ENCODE results near the gene GOLT1A. TPM values are rescaled to one million over a fixed set of nuclear protein-coding genes. Genes with fewer than 3 reads are reported as not detected.

The GOLT1A gene
- total RNA-seq, 1 experiment from 2014 or later = 0.49 TPM

- no peaks in the 10 kb centered on the region for H3K36me3 ChIP-seq (ENCODE audit: control insufficient read depth, insufficient read depth, low read length)
- H3K27ac ChIP-seq (ENCODE audit: low read length) = no peak overlapping the region
- in situ Hi-C loops (cut with HindIII; ENCODE audit: low pct_unique_long_range_greater_than_20kb, low sequenced_read_pairs) (no loop called here), intact Hi-C loops (cut with micrococcal nuclease; ENCODE audit: unreplicated experiment) (no loop called here)
- no peak overlapping the region for H3K4me3 ChIP-seq (ENCODE audit: low read depth in 2 of 2, low read length in 2 of 2)
- DNase-seq (ENCODE audit: low read depth, low spot score) (no peak), ATAC-seq (no peak)
- H3K27me3 ChIP-seq (ENCODE audit: control insufficient read depth, insufficient read depth, low read length) = peaks cover 9% of the 10 kb centered on the region; the same call in 1 of the 2 replicates
- ChIA-PET CTCF (no interaction called here), POLR2A (no interaction called here)
- TF ChIP-seq CTCF (IDR thresholded peaks at IDR 0.05) (no peak), POLR2AphosphoS5 (IDR thresholded peaks at IDR 0.05; ENCODE audit: low read depth, low read length) (no peak), REST (IDR thresholded peaks at IDR 0.05; ENCODE audit: insufficient read depth in 1 of 2, low read depth in 2 of 2, low read length in 1 of 2) (0 out of 4 replicates have a peak, but pooled peaks of 1 of the 2 experiments have one; percentile 21), TCF7L2 (IDR thresholded peaks at IDR 0.05; ENCODE audit: low read depth, low read length) (no peak), SIN3A (IDR thresholded peaks at IDR 0.05; ENCODE audit: borderline replicate concordance, insufficient read depth, low read depth, low read length) (no peak)
- BruUV-seq (replicated peaks) = no TSS peak
- H3K9me3 ChIP-seq (ENCODE audit: control insufficient read depth, insufficient read depth, low read depth, low read length) = no peaks in the 10 kb centered on the region
- no peaks in the 10 kb centered on the region for H3K4me1 ChIP-seq (ENCODE audit: control insufficient read depth, insufficient read depth, low read length)
Observed at GRCh38 chr1:204178487-204179281, 35.1 kb downstream of the GOLT1A start.

GRCh38 chr1:204177133-204177532, 36.7 kb downstream of the GOLT1A start:
- intact Hi-C loops (cut with micrococcal nuclease; ENCODE audit: unreplicated experiment) = no loop called here

More at GRCh38 chr1:204177133-204177532, 36.7 kb downstream of the GOLT1A start:
- ChIA-PET POLR2A (no interaction called here), CTCF (interaction anchor here (0.7 kb wide), 1 partner anchor 21 kb away, joined by 3 read pairs; no protein-coding TSS in a partner anchor)
- ATAC-seq (no peak), DNase-seq (ENCODE audit: low read depth, low spot score) (no peak)
- no peaks in the 10 kb centered on the region for H3K36me3 ChIP-seq (ENCODE audit: control insufficient read depth, insufficient read depth, low read length)
- H3K27ac ChIP-seq (ENCODE audit: low read length) = no peak overlapping the region
- H3K27me3 ChIP-seq (ENCODE audit: control insufficient read depth, insufficient read depth, low read length) = peaks cover 9% of the 10 kb centered on the region; the same call in 1 of the 2 replicates
- in situ Hi-C loops (cut with HindIII; ENCODE audit: low pct_unique_long_range_greater_than_20kb, low sequenced_read_pairs) = no loop called here
- H3K4me3 ChIP-seq (ENCODE audit: low read depth in 2 of 2, low read length in 2 of 2) = no peak overlapping the region
- BruUV-seq (replicated peaks) = no TSS peak
- H3K9me3 ChIP-seq (ENCODE audit: control insufficient read depth, insufficient read depth, low read depth, low read length) = no peaks in the 10 kb centered on the region
- TF ChIP-seq REST (IDR thresholded peaks at IDR 0.05; ENCODE audit: insufficient read depth in 1 of 2, low read depth in 2 of 2, low read length in 1 of 2) = no peak
- TF ChIP-seq POLR2AphosphoS5 (IDR thresholded peaks at IDR 0.05; ENCODE audit: low read depth, low read length) = no peak
- TF ChIP-seq TCF7L2 (IDR thresholded peaks at IDR 0.05; ENCODE audit: low read depth, low read length) = no peak
- TF ChIP-seq CTCF (IDR thresholded peaks at IDR 0.05) = no peak
- TF ChIP-seq SIN3A (IDR thresholded peaks at IDR 0.05; ENCODE audit: borderline replicate concordance, insufficient read depth, low read depth, low read length) = no peak
- no peaks in the 10 kb centered on the region for H3K4me1 ChIP-seq (ENCODE audit: control insufficient read depth, insufficient read depth, low read length)
